HL-60 (cell line): ENCODE data around the gene UBE2E2.

ENCODE experiments used
- DNase-seq, 2 experiments: peaks; one replicate each; pipeline ENCODE4 v3.0.0-alpha.2; 2010 to 2020; ENCODE audit warnings: low read depth in 1 of 2, low spot score in 1 of 2
- H3K27ac ChIP-seq: fragments of 250-450 bp; sonication (Bioruptor Pico); replicated peaks from 2 replicates; pipeline ENCODE4 v1.5.1; 2020; ENCODE audit warnings: mild to moderate bottlenecking, moderate library complexity
- H3K27me3 ChIP-seq: fragments of 250-450 bp; sonication (Bioruptor Pico); 2 replicates; pipeline ENCODE4 v1.5.1; 2021; ENCODE audit warnings: mild to moderate bottlenecking, moderate library complexity; ENCODE audit not compliant: insufficient read depth, poor library complexity, severe bottlenecking
- H3K4me3 ChIP-seq: replicated peaks from 2 replicates; pipeline ENCODE4 v1.5.1; 2011; ENCODE audit warnings: mild to moderate bottlenecking, control low read depth, low read length; ENCODE audit not compliant: insufficient read depth
- CTCF ChIP-seq: IDR thresholded peaks from one replicate; pipeline ENCODE4 v1.5.1; 2011; ENCODE audit warnings: low read length, control low read depth, inconsistent platforms; ENCODE audit not compliant: insufficient read depth
- GABPA ChIP-seq: IDR thresholded peaks from 2 replicates; pipeline ENCODE4 v1.6.1; 2012; ENCODE audit warnings: low read depth
- POLR2AphosphoS5 ChIP-seq: IDR thresholded peaks from 2 replicates; pipeline ENCODE4 v1.6.1; 2012; ENCODE audit warnings: low read depth
- SPI1 ChIP-seq: IDR thresholded peaks from 2 replicates; pipeline ENCODE4 v1.6.1; 2012; ENCODE audit warnings: low read depth, mild to moderate bottlenecking, borderline replicate concordance
- TF ChIP-seq, protein P1 (sequence below): IDR thresholded peaks from 2 replicates; pipeline ENCODE4 v1.6.1; 2012; ENCODE audit warnings: low read depth; ENCODE audit not compliant: insufficient replicate concordance

UBE2E2 gene

DNA sequence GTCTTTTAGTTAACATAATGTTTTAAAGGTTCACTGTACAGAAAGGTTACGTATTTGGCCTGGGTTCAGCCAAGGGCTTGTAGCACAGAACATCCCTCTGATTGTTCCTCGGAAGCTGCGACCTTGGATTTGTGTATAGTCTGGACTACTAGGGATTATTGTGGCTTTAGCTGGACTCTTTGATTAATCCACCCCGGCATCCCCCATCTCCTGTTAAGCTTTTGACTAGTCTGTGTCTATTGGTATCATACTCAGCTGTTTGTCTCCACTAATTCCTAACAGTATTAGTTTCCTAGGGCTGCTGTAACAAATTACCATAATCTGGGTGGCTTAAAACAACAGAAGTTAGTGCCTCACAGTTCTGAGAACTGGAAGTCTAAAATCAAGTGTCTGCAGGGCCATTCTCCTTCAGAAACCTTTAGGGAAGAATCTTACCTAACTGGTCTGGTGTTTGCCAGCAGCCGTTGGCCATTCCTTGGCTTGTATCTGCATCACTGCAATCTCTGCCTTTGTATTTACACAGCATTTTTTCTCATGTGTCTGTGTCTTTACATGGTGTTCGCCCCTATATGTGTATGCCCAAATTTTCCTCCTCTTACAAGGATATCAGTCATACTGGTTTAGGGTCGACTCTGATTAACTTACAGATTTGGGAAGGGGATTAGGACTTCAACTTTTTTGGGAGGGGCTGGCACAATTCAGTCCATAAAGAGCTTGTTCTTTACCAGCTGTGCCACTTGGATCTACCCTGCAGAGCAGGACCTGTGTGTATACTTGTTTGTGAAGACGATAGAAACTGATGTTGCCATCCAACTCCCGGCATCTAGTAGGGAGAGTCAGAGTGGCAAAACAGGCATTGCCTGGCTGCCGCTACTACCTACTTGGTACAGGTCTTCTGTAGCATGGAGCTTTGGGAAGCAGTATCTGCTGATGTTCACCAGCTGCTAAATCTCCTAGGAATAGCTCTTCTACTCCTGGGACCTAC, 117.8 kb downstream of the UBE2E2 start:
- TF ChIP-seq POLR2AphosphoS5 (no peak), SPI1 (no peak)
- DNase-seq = no peak
- Histone ChIP-seq H3K4me3 (no peak overlapping the region), H3K27me3 (no peaks in the 10 kb centered on the region), H3K27ac (no peak overlapping the region)

DNA sequence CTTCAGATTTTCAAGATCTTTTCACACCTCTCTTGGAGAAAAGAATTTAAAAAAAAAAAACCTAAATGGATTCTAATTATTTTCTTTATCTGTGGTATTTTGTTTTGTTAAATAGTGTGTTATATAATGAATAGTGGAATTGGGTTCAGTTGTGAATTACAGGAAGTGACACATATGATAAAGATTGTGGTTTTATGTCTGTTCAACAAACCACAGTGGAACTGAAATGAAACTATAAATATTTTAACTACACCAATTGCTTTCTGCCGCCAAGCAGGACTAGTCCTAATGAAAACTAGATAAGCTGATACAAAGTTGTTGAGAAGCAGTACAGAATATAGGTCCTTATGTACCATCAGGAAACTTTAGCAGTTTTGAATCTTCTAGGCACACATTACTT, 121.6 kb downstream of the UBE2E2 start:
- peak; percentile 41; the same call in 1 of the 2 replicates for TF ChIP-seq SPI1
- TF ChIP-seq GABPA = no peak
- H3K4me3 ChIP-seq = no peak overlapping the region
- H3K27me3 ChIP-seq = no peaks in the 10 kb centered on the region
- DNase-seq = no peak
- no peak overlapping the region for H3K27ac ChIP-seq

DNA sequence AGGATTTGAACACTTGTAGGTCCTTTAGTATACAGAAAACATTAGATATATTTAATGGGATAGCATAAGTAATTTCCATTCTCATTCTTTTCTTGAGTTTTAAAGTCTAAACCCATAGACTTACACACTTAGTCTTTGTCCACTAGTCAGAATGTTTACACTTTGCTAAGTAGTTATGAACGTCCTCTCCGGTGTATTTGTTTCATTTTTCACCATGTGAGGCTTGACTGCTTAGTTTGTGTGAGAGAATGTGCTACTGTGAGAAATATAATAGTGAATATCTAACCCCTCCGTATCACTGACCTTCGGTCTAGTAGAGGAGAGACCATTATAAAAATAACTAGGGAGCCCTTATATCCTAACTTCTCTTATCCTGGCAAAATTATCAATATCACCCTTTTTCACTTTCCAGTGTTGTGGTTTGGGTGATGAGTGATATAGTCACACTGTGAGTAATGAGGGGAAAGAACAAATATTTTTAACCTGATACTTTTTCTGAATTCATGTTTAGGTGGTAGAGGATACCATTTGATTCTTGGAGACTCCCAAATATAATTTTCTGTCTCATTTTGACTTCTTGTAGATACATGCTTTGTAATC, 122.4 kb downstream of the UBE2E2 start:
- Histone ChIP-seq H3K27ac (no peak overlapping the region), H3K4me3 (no peak overlapping the region)
- TF ChIP-seq POLR2AphosphoS5 (no peak), SPI1 (no peak), CTCF (no peak), GABPA (no peak)
- TF ChIP-seq, protein P1, sequence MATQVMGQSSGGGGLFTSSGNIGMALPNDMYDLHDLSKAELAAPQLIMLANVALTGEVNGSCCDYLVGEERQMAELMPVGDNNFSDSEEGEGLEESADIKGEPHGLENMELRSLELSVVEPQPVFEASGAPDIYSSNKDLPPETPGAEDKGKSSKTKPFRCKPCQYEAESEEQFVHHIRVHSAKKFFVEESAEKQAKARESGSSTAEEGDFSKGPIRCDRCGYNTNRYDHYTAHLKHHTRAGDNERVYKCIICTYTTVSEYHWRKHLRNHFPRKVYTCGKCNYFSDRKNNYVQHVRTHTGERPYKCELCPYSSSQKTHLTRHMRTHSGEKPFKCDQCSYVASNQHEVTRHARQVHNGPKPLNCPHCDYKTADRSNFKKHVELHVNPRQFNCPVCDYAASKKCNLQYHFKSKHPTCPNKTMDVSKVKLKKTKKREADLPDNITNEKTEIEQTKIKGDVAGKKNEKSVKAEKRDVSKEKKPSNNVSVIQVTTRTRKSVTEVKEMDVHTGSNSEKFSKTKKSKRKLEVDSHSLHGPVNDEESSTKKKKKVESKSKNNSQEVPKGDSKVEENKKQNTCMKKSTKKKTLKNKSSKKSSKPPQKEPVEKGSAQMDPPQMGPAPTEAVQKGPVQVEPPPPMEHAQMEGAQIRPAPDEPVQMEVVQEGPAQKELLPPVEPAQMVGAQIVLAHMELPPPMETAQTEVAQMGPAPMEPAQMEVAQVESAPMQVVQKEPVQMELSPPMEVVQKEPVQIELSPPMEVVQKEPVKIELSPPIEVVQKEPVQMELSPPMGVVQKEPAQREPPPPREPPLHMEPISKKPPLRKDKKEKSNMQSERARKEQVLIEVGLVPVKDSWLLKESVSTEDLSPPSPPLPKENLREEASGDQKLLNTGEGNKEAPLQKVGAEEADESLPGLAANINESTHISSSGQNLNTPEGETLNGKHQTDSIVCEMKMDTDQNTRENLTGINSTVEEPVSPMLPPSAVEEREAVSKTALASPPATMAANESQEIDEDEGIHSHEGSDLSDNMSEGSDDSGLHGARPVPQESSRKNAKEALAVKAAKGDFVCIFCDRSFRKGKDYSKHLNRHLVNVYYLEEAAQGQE = no peak

GRCh38 chr3:23329471-23330105, 126.5 kb downstream of the UBE2E2 start:
- Histone ChIP-seq H3K27ac (peak overlapping the region; percentile 21), H3K4me3 (no peak overlapping the region), H3K27me3 (no peaks in the 10 kb centered on the region)
- TF ChIP-seq, protein P1 = no peak
- TF ChIP-seq CTCF (no peak), GABPA (no peak), POLR2AphosphoS5 (no peak), SPI1 (no peak)
- peak in 1 of 2 experiments; percentile 35 for DNase-seq

More for the DNA sequence above, 122.4 kb downstream of the UBE2E2 start:
- H3K27me3 ChIP-seq = no peaks in the 10 kb centered on the region
- no peak for DNase-seq
